Trophoblast cell (in vitro differentiated cells and primary cell): ENCODE measurements around the gene PRKN.

Experiments
- DNase-seq, 2 donors: peaks; one replicate each; pipeline ENCODE4 v3.0.0-alpha.2; 2016
- H2AFZ ChIP-seq: 2 replicates; pipeline ENCODE4 v1.6.1; 2013; ENCODE audit warnings: low read length, moderate library complexity, mild to moderate bottlenecking; ENCODE audit not compliant: insufficient read depth, poor library complexity
- H2AK5ac ChIP-seq: 2 replicates; pipeline ENCODE4 v1.6.1; 2013; ENCODE audit warnings: mild to moderate bottlenecking, low read length
- H2BK120ac ChIP-seq: 2 replicates; pipeline ENCODE4 v1.6.1; 2013; ENCODE audit warnings: low read length, mild to moderate bottlenecking, moderate library complexity; ENCODE audit not compliant: insufficient read depth, poor library complexity
- H2BK12ac ChIP-seq: 2 replicates; pipeline ENCODE4 v1.6.1; 2013; ENCODE audit warnings: mild to moderate bottlenecking, low read length, moderate library complexity
- H2BK5ac ChIP-seq: 2 replicates; pipeline ENCODE4 v1.6.1; 2013; ENCODE audit warnings: low read length, low read depth, moderate library complexity, mild to moderate bottlenecking; ENCODE audit not compliant: poor library complexity
- H3K14ac ChIP-seq: 2 replicates; pipeline ENCODE4 v1.6.1; 2013; ENCODE audit warnings: mild to moderate bottlenecking, low read length
- H3K18ac ChIP-seq: 2 replicates; pipeline ENCODE4 v1.6.1; 2013; ENCODE audit warnings: mild to moderate bottlenecking, low read length
- H3K23ac ChIP-seq: 2 replicates; pipeline ENCODE4 v1.6.1; 2013; ENCODE audit warnings: low read length
- H3K27ac ChIP-seq: 2 replicates; pipeline ENCODE4 v1.5.1; 2013; ENCODE audit warnings: low read depth, mild to moderate bottlenecking, inconsistent platforms, low read length, moderate library complexity
- H3K27me3 ChIP-seq: 2 replicates; pipeline ENCODE4 v1.6.1; 2013; ENCODE audit warnings: inconsistent platforms, mild to moderate bottlenecking, low read length, moderate library complexity; ENCODE audit not compliant: insufficient read depth
- H3K36me3 ChIP-seq, 2 experiments: 1 replicate in 1 of 2; 2 replicates in 1 of 2; pipeline ENCODE4 v1.6.1; 2013; ENCODE audit warnings: low read length in 2 of 2, mild to moderate bottlenecking in 2 of 2, moderate library complexity in 1 of 2; ENCODE audit not compliant: insufficient read depth in 2 of 2, control insufficient read depth in 1 of 2
- H3K4ac ChIP-seq: 2 replicates; pipeline ENCODE4 v1.6.1; 2013; ENCODE audit warnings: low read depth, mild to moderate bottlenecking, low read length, moderate library complexity
- H3K4me1 ChIP-seq, 2 experiments: 1 replicate in 1 of 2; 2 replicates in 1 of 2; pipeline ENCODE4 v1.6.1; 2013; ENCODE audit warnings: low read length in 2 of 2, mild to moderate bottlenecking in 2 of 2, moderate library complexity in 1 of 2; ENCODE audit not compliant: insufficient read depth in 2 of 2, control insufficient read depth in 1 of 2
- H3K4me2 ChIP-seq: 2 replicates; pipeline ENCODE4 v1.6.1; 2013; ENCODE audit warnings: inconsistent platforms, mild to moderate bottlenecking, low read length, moderate library complexity
- H3K4me3 ChIP-seq: 2 replicates; pipeline ENCODE4 v1.5.1; 2013; ENCODE audit warnings: mild to moderate bottlenecking, low read depth, low read length, inconsistent platforms
- H3K79me1 ChIP-seq: one replicate; pipeline ENCODE4 v1.6.1; 2013; ENCODE audit warnings: low read length
- H3K79me2 ChIP-seq: 2 replicates; pipeline ENCODE4 v1.6.1; 2013; ENCODE audit warnings: low read length, mild to moderate bottlenecking; ENCODE audit not compliant: control insufficient read depth, insufficient read depth, poor library complexity
- H3K9ac ChIP-seq: 2 replicates; pipeline ENCODE4 v1.6.1; 2013; ENCODE audit warnings: mild to moderate bottlenecking, low read length
- H3K9me3 ChIP-seq: 2 replicates; pipeline ENCODE4 v1.6.1; 2013; ENCODE audit warnings: low read depth, mild to moderate bottlenecking, control low read depth, inconsistent platforms, low read length; ENCODE audit not compliant: insufficient read depth
- H4K12ac ChIP-seq: 2 replicates; pipeline ENCODE4 v1.6.1; 2013; ENCODE audit warnings: low read depth, mild to moderate bottlenecking, low read length, moderate library complexity
- H4K8ac ChIP-seq: 2 replicates; pipeline ENCODE4 v1.6.1; 2013; ENCODE audit warnings: low read depth, mild to moderate bottlenecking, low read length, moderate library complexity
- H4K91ac ChIP-seq: one replicate; pipeline ENCODE4 v1.6.1; 2013; ENCODE audit warnings: low read depth, mild to moderate bottlenecking, low read length, moderate library complexity
- WGBS: extraction: QIAGEN DNeasy Blood & Tissue Kit; methylation state at CpG from one replicate; pipeline ENCODE4 v1.1.7; 2013; ENCODE audit warnings: missing lambda C conversion rate; ENCODE audit not compliant: insufficient read length, insufficient coverage; ENCODE audit errors: extremely low coverage; 5-methylcytosine and 5-hydroxymethylcytosine counted together

PRKN gene

GRCh38 chr6:162690158-162690557 lies 37.4 kb downstream of the PRKN start:
- H3K9ac ChIP-seq, result no peak overlapping the region
- no peak overlapping the region for H4K12ac ChIP-seq
- peaks cover 0 to 3% of the 10 kb centered on the region in 2 experiments for H3K4me1 ChIP-seq
- no CpG with 5 or more reads among the region's 5 CpGs for WGBS
- H2BK5ac ChIP-seq, result no peak overlapping the region
- no peak overlapping the region for H2AFZ ChIP-seq
- H3K79me2 ChIP-seq, result no peaks in the 10 kb centered on the region
- no peak overlapping the region for H3K18ac ChIP-seq
- no peak overlapping the region for H3K4ac ChIP-seq
- H3K4me3 ChIP-seq, result no peak overlapping the region
- no peaks in the 10 kb centered on the region for H3K79me1 ChIP-seq
- H3K23ac ChIP-seq, result no peak overlapping the region
- no peaks in the 10 kb centered on the region for H3K9me3 ChIP-seq
- H4K91ac ChIP-seq, result no peak overlapping the region
- H3K27ac ChIP-seq, result no peak overlapping the region
- no peak overlapping the region for H2AK5ac ChIP-seq
- no peak overlapping the region for H2BK120ac ChIP-seq
- H3K27me3 ChIP-seq, result no peaks in the 10 kb centered on the region
- no peak overlapping the region for H4K8ac ChIP-seq
- no peaks in the 10 kb centered on the region for H3K36me3 ChIP-seq
- DNase-seq, result no peak
- H3K14ac ChIP-seq, result no peak overlapping the region
- no peak overlapping the region for H3K4me2 ChIP-seq
- H2BK12ac ChIP-seq, result no peak overlapping the region

- H4K91ac ChIP-seq, result no peak overlapping the region
- no peak overlapping the region for H3K18ac ChIP-seq
- no peaks in the 10 kb centered on the region for H3K27me3 ChIP-seq
- no peak overlapping the region for H3K4me2 ChIP-seq
- H3K23ac ChIP-seq, result no peak overlapping the region
- no peak overlapping the region for H3K9ac ChIP-seq
- H2AFZ ChIP-seq, result no peak overlapping the region
- no peak overlapping the region for H2BK12ac ChIP-seq
- no peak overlapping the region for H2AK5ac ChIP-seq
- H3K9me3 ChIP-seq, result no peaks in the 10 kb centered on the region
- no peak overlapping the region for H4K12ac ChIP-seq
- no peak overlapping the region for H3K27ac ChIP-seq
- no peak overlapping the region for H2BK5ac ChIP-seq
- no peak overlapping the region for H2BK120ac ChIP-seq
- no peaks in the 10 kb centered on the region for H3K36me3 ChIP-seq
- peaks cover 0 to 3% of the 10 kb centered on the region in 2 experiments for H3K4me1 ChIP-seq
- DNase-seq, result no peak
- WGBS, result no CpG with 5 or more reads among the region's 3 CpGs
- no peak overlapping the region for H3K4ac ChIP-seq
- no peak overlapping the region for H4K8ac ChIP-seq
- no peak overlapping the region for H3K14ac ChIP-seq
- no peaks in the 10 kb centered on the region for H3K79me1 ChIP-seq
- H3K79me2 ChIP-seq, result no peaks in the 10 kb centered on the region
- no peak overlapping the region for H3K4me3 ChIP-seq
Measured at GRCh38 chr6:162688751-162689345, 38.7 kb downstream of the PRKN start.

DNA sequence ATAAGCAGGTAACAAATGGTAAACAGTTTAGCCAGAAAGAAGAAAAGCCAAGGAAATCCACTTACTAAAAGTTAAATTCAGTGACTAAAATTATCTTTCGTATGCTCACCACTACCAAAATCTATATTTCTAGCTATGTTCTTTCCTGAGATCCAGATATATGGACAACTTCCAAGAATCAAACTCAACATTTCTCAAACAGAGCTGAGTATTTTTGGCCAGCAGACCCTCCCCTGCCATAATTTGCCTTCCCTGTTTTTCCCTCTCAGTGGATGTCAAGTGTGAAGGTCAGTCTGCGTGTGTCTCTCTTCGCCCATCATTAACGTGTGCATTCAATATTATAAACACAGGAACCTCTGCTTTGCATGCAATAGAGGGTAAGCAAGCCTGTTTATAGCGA lies 42.0 kb downstream of the PRKN start:
- no peak overlapping the region for H3K14ac ChIP-seq
- no peak overlapping the region for H3K18ac ChIP-seq
- no CpG with 5 or more reads among the region's 5 CpGs for WGBS

GRCh38 chr6:162684961-162685360 lies 42.6 kb downstream of the PRKN start:
- Histone ChIP-seq H2BK12ac (no peak overlapping the region), H4K91ac (no peak overlapping the region), H3K4me3 (no peak overlapping the region), H2BK120ac (no peak overlapping the region), H3K23ac (no peak overlapping the region), H3K27ac (no peak overlapping the region), H4K8ac (no peak overlapping the region), H3K9ac (no peak overlapping the region), H2AK5ac (no peak overlapping the region), H3K4me1 (no peaks in the 10 kb centered on the region), H2BK5ac (no peak overlapping the region), H3K79me1 (no peaks in the 10 kb centered on the region), H3K9me3 (no peaks in the 10 kb centered on the region), H3K4ac (no peak overlapping the region), H4K12ac (no peak overlapping the region), H3K14ac (no peak overlapping the region), H3K27me3 (no peaks in the 10 kb centered on the region), H3K79me2 (no peaks in the 10 kb centered on the region), H3K36me3 (no peaks in the 10 kb centered on the region), H2AFZ (no peak overlapping the region), H3K4me2 (no peak overlapping the region), H3K18ac (no peak overlapping the region)
- DNase-seq, result no peak
- WGBS, result no CpG with 5 or more reads among the region's 3 CpGs

More for the DNA sequence above, 42.0 kb downstream of the PRKN start:
- H3K9ac ChIP-seq, result no peak overlapping the region
- H2BK120ac ChIP-seq, result no peak overlapping the region
- H3K79me2 ChIP-seq, result no peaks in the 10 kb centered on the region
- no peak overlapping the region for H2AFZ ChIP-seq
- no peak overlapping the region for H3K4me3 ChIP-seq
- no peak overlapping the region for H4K12ac ChIP-seq
- no peaks in the 10 kb centered on the region for H3K27me3 ChIP-seq
- no peak overlapping the region for H3K27ac ChIP-seq
- no peak overlapping the region for H2BK12ac ChIP-seq
- no peak overlapping the region for H4K91ac ChIP-seq
- no peak overlapping the region for H3K23ac ChIP-seq
- no peak for DNase-seq
- H3K9me3 ChIP-seq, result no peaks in the 10 kb centered on the region
- no peak overlapping the region for H2AK5ac ChIP-seq
- no peak overlapping the region for H2BK5ac ChIP-seq
- H3K36me3 ChIP-seq, result no peaks in the 10 kb centered on the region
- H4K8ac ChIP-seq, result no peak overlapping the region
- no peaks in the 10 kb centered on the region for H3K79me1 ChIP-seq
- H3K4me1 ChIP-seq, result no peaks in the 10 kb centered on the region
- H3K4ac ChIP-seq, result no peak overlapping the region
- no peak overlapping the region for H3K4me2 ChIP-seq
